DOHH2 (cell line): ENCODE results near the gene APBA2.

Experiments used
- H3F3A ChIP-seq: fragments of 200-600 bp; sonication (generic), shearing (Covaris generic); 2 replicates; pipeline ENCODE4 v1.6.0; 2016; ENCODE audit warnings: antibody characterized with exemption, mild to moderate bottlenecking; ENCODE audit not compliant: control insufficient read depth, insufficient read depth
- H3K27ac ChIP-seq: fragments of 200-600 bp; sonication (generic); 2 replicates; pipeline ENCODE4 v1.5.1; 2014; ENCODE audit warnings: low read depth, mild to moderate bottlenecking, low read length, moderate library complexity
- H3K27me3 ChIP-seq: fragments of 200-600 bp; sonication (generic); 2 replicates; pipeline ENCODE4 v1.6.1; 2014; ENCODE audit warnings: mild to moderate bottlenecking, low read length, mixed read lengths; ENCODE audit not compliant: control insufficient read depth
- H3K36me3 ChIP-seq: fragments of 200-600 bp; sonication (generic); 2 replicates; pipeline ENCODE4 v1.6.1; 2014; ENCODE audit warnings: mild to moderate bottlenecking, low read length, moderate library complexity, mixed read lengths; ENCODE audit not compliant: control insufficient read depth
- H3K4me1 ChIP-seq: fragments of 200-600 bp; sonication (generic); 2 replicates; pipeline ENCODE4 v1.6.1; 2014; ENCODE audit warnings: mild to moderate bottlenecking, low read length, mixed read lengths; ENCODE audit not compliant: control insufficient read depth
- H3K4me2 ChIP-seq: fragments of 200-600 bp; sonication (generic); 2 replicates; pipeline ENCODE4 v1.6.0; 2014; ENCODE audit warnings: mild to moderate bottlenecking, low read length, moderate library complexity
- H3K4me3 ChIP-seq: fragments of 200-600 bp; sonication (generic); 2 replicates; pipeline ENCODE4 v1.5.1; 2014; ENCODE audit warnings: mild to moderate bottlenecking, low read length, mixed read lengths
- H3K79me2 ChIP-seq: fragments of 200-600 bp; sonication (generic); 2 replicates; pipeline ENCODE4 v1.6.1; 2014; ENCODE audit warnings: mild to moderate bottlenecking, low read length, mixed read lengths; ENCODE audit not compliant: control insufficient read depth
- H3K9me2 ChIP-seq: fragments of 200-600 bp; sonication (generic); replicated peaks from 2 replicates; pipeline ENCODE4 v1.6.1; 2014; ENCODE audit warnings: mild to moderate bottlenecking, low read length, mixed read lengths; ENCODE audit not compliant: control insufficient read depth
- H3K9me3 ChIP-seq: fragments of 200-600 bp; sonication (generic); 2 replicates; pipeline ENCODE4 v1.6.1; 2014; ENCODE audit warnings: antibody characterized with exemption, low read length, mixed read lengths; ENCODE audit not compliant: control insufficient read depth, insufficient read depth
- H4K20me1 ChIP-seq: fragments of 200-600 bp; sonication (generic); 2 replicates; pipeline ENCODE4 v1.6.0; 2014; ENCODE audit warnings: low read depth, mild to moderate bottlenecking, antibody characterized with exemption, low read length, moderate library complexity; ENCODE audit not compliant: control insufficient read depth, insufficient read depth
- EZH2phosphoT487 ChIP-seq: fragments of 200-600 bp; sonication (generic); IDR thresholded peaks from 2 replicates; pipeline ENCODE4 v1.6.1; 2017; ENCODE audit warnings: borderline replicate concordance, mild to moderate bottlenecking, antibody characterized with exemption, low read length, moderate library complexity, mixed read lengths
- TF ChIP-seq, protein P1 (sequence below): fragments of 200-600 bp; sonication (generic); IDR thresholded peaks from one replicate; pipeline ENCODE4 v1.5.1; 2014; ENCODE audit warnings: antibody characterized with exemption, mild to moderate bottlenecking, low read depth, low read length; ENCODE audit not compliant: poor library complexity, severe bottlenecking

APBA2 gene

DNA sequence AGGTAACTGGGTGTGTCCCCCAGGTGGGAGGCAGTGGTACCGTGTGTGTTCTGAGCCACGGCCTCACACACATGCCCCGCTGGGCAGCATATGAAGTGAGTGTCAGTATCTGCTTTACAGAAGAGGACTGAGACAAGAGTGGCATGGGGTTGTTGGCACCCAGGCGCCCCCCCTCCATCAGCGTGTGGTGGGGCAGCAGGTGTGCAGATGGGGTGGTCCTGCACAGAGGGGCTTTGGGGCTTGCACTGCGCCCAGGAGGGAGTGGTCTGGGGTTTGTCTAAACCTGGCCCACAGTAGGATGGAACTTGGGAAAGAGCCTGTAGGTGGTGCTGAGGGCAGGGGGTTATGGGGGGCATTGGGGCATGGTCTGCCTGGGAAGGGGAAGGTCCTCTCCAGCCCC lies 176.0 kb downstream of the APBA2 start:
- no peak overlapping the region for H3K27ac ChIP-seq
- H3F3A ChIP-seq = no peaks in the 10 kb centered on the region
- H3K4me3 ChIP-seq = no peak overlapping the region
- no peaks in the 10 kb centered on the region for H4K20me1 ChIP-seq
- H3K9me3 ChIP-seq = no peaks in the 10 kb centered on the region
- H3K79me2 ChIP-seq = no peaks in the 10 kb centered on the region
- H3K4me1 ChIP-seq = no peaks in the 10 kb centered on the region
- H3K27me3 ChIP-seq = no peaks in the 10 kb centered on the region
- no peak for TF ChIP-seq EZH2phosphoT487
- no peaks in the 10 kb centered on the region for H3K36me3 ChIP-seq
- H3K4me2 ChIP-seq = no peak overlapping the region
- H3K9me2 ChIP-seq = no peaks in the 10 kb centered on the region

DNA sequence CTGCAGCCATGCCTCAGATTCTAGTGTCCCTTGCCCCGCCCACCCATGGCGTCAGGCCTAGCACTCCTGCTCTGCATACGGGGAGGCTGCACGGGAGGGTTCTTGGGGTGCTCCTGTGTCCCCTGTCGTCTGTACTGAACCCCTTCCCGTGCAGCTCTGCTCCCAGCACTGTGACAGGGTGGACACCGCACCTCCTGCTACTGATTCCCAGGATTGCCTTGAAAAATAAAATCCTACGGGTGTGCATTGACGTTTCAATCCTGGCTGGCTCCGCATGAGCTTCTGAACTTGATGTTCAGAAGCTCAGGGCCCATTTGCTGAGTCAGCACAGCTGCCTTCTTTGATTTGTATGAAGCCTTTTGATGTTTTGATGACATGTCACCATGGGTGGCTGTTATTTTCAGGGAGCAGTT lies 176.4 kb downstream of the APBA2 start:
- no peaks in the 10 kb centered on the region for H3K4me1 ChIP-seq
- H3K4me3 ChIP-seq = no peak overlapping the region
- TF ChIP-seq, protein P1, sequence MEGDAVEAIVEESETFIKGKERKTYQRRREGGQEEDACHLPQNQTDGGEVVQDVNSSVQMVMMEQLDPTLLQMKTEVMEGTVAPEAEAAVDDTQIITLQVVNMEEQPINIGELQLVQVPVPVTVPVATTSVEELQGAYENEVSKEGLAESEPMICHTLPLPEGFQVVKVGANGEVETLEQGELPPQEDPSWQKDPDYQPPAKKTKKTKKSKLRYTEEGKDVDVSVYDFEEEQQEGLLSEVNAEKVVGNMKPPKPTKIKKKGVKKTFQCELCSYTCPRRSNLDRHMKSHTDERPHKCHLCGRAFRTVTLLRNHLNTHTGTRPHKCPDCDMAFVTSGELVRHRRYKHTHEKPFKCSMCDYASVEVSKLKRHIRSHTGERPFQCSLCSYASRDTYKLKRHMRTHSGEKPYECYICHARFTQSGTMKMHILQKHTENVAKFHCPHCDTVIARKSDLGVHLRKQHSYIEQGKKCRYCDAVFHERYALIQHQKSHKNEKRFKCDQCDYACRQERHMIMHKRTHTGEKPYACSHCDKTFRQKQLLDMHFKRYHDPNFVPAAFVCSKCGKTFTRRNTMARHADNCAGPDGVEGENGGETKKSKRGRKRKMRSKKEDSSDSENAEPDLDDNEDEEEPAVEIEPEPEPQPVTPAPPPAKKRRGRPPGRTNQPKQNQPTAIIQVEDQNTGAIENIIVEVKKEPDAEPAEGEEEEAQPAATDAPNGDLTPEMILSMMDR = no peak
- no peak for TF ChIP-seq EZH2phosphoT487
- H3F3A ChIP-seq = no peaks in the 10 kb centered on the region
- no peak overlapping the region for H3K27ac ChIP-seq
- no peaks in the 10 kb centered on the region for H3K36me3 ChIP-seq
- no peaks in the 10 kb centered on the region for H3K79me2 ChIP-seq
- H3K27me3 ChIP-seq = no peaks in the 10 kb centered on the region
- H3K4me2 ChIP-seq = no peak overlapping the region
- H4K20me1 ChIP-seq = no peaks in the 10 kb centered on the region
- H3K9me3 ChIP-seq = no peaks in the 10 kb centered on the region
- H3K9me2 ChIP-seq = no peaks in the 10 kb centered on the region

DNA sequence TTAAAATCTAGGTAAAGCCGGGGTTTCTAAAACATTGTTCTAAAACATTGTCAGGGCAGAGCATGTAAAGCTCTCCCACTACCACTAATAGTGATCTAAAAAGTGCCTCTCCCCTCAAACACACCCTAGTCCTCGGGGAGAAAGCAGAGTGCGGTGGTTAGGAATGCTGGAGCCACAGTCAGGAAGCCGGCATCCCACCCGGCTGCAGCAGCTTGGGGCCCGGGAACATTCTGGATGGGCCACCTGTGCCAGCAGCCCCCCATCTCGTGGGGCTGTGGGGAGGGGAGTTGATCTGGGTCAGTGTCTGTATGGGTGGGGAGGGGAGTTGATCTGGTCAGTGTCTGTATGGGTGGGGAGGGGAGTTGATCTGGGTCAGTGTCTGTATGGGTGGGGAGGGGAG lies 176.9 kb downstream of the APBA2 start:
- H3K27me3 ChIP-seq = no peaks in the 10 kb centered on the region
- no peaks in the 10 kb centered on the region for H4K20me1 ChIP-seq
- H3K4me1 ChIP-seq = no peaks in the 10 kb centered on the region
- TF ChIP-seq EZH2phosphoT487 = no peak
- TF ChIP-seq, protein P1 = no peak
- no peaks in the 10 kb centered on the region for H3K79me2 ChIP-seq
- H3K9me3 ChIP-seq = no peaks in the 10 kb centered on the region
- H3F3A ChIP-seq = no peaks in the 10 kb centered on the region
- H3K27ac ChIP-seq = no peak overlapping the region
- no peak overlapping the region for H3K4me3 ChIP-seq
- H3K9me2 ChIP-seq = no peaks in the 10 kb centered on the region
- H3K36me3 ChIP-seq = no peaks in the 10 kb centered on the region
- no peak overlapping the region for H3K4me2 ChIP-seq

DNA sequence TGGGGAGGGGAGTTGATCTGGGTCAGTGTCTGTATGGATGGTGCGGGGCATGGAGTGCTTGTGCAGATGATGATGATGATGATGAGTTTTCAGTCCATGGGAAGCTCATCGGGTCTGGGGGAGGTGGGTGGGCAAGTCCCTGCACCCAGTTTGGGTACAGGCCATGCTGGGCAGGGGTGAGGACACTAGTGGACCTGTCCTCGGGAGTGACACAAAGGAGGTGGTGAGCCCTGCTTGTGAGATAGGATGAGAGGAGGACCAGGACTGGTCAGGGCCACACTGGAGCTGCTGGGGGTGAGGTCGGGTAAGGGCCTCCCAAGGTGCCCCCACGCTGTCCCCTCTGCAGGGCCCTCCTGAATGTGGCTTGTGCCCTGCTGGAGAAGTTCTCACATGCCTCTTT lies 177.9 kb downstream of the APBA2 start:
- no peaks in the 10 kb centered on the region for H3K36me3 ChIP-seq
- no peaks in the 10 kb centered on the region for H3F3A ChIP-seq

More for the DNA sequence above, 177.9 kb downstream of the APBA2 start:
- H3K79me2 ChIP-seq = no peaks in the 10 kb centered on the region
- H3K9me2 ChIP-seq = no peaks in the 10 kb centered on the region
- no peaks in the 10 kb centered on the region for H3K9me3 ChIP-seq
- H3K4me1 ChIP-seq = no peaks in the 10 kb centered on the region
- TF ChIP-seq, protein P1 = no peak
- no peak for TF ChIP-seq EZH2phosphoT487
- no peaks in the 10 kb centered on the region for H3K27me3 ChIP-seq
- no peaks in the 10 kb centered on the region for H4K20me1 ChIP-seq
- H3K4me3 ChIP-seq = no peak overlapping the region
- H3K27ac ChIP-seq = no peak overlapping the region
- H3K4me2 ChIP-seq = no peak overlapping the region
